Tibial nerve (tissue), 4 donors: ENCODE data around the gene DROSHA. TPM values are rescaled to one million over a fixed set of nuclear protein-coding genes. Genes with fewer than 3 reads are reported as not detected.
"Not testable (repeated sequence)": the region's sequence is repeated elsewhere in the genome, so short reads cannot be mapped to it uniquely, and the experiment has no call there.

ENCODE experiments used
- DNase-seq, 2 donors: peaks; one replicate each; pipeline ENCODE4 v3.0.0-alpha.2; 2019; ENCODE audit warnings: low spot score in 2 of 2
- H3K27ac ChIP-seq, 4 donors: fragments of 200-600 bp; sonication (generic) in 3 of 4; one replicate each; pipeline ENCODE4 v1.5.1; 2017 to 2019; ENCODE audit warnings: mild to moderate bottlenecking in 1 of 4
- H3K27me3 ChIP-seq, 2 donors: fragments of 200-600 bp; sonication (generic) in 1 of 2; one replicate each; pipeline versions ENCODE4 v1.5.1 to v1.6.0; 2017 to 2019
- H3K36me3 ChIP-seq, 3 donors: fragments of 200-600 bp; sonication (generic); one replicate each; pipeline ENCODE4 v1.5.1; 2018 to 2019
- H3K4me1 ChIP-seq, 4 donors: fragments of 200-600 bp; sonication (generic) in 3 of 4; one replicate each; pipeline ENCODE4 v1.5.1; 2017 to 2019
- H3K4me3 ChIP-seq, 4 donors: fragments of 200-600 bp; sonication (generic) in 3 of 4; one replicate each; pipeline ENCODE4 v1.5.1; 2017 to 2019; ENCODE audit warnings: mild to moderate bottlenecking in 1 of 4, moderate library complexity in 1 of 4
- H3K9me3 ChIP-seq, 4 donors: fragments of 200-600 bp; sonication (generic) in 3 of 4; one replicate each; pipeline ENCODE4 v1.5.1; 2017 to 2019
- EP300 ChIP-seq, 2 donors: sonication (generic); formaldehyde crosslinking; IDR thresholded peaks; one replicate each; pipeline ENCODE4 v1.6.1; 2017; ENCODE audit warnings: antibody characterized with exemption in 2 of 2, mild to moderate bottlenecking in 1 of 2
- POLR2A ChIP-seq, 2 donors: fragments of 450-650 bp; IDR thresholded peaks; one replicate each; pipeline ENCODE4 v1.6.1; 2017; ENCODE audit warnings: antibody characterized with exemption in 2 of 2, mild to moderate bottlenecking in 2 of 2, moderate library complexity in 2 of 2
- WGBS, 2 donors: methylation state at CpG; one replicate each; pipeline ENCODE4 v1.1.5; 2018; 5-methylcytosine and 5-hydroxymethylcytosine counted together
- total RNA-seq, 4 donors: library from RNA; depleted of rRNA; stranded (reverse); fragments of >200 nt; gene quantifications; one replicate each; pipeline ENCODE4 v1.1.0, GENCODE V29; 2016
- TF ChIP-seq, protein P1 (sequence below), 5 experiments: fragments of 200-600 bp in 3 of 5; fragments of 450-650 bp in 2 of 5; sonication (generic) in 3 of 5; IDR thresholded peaks; one replicate each; pipeline ENCODE4 v1.5.1; 2016 to 2019; ENCODE audit warnings: antibody characterized with exemption in 5 of 5, mild to moderate bottlenecking in 3 of 5, moderate library complexity in 2 of 5

DROSHA gene
- total RNA-seq, 4 donors from 2014 or later = 53.0 to 65.9 (median 59.6) TPM

DNA sequence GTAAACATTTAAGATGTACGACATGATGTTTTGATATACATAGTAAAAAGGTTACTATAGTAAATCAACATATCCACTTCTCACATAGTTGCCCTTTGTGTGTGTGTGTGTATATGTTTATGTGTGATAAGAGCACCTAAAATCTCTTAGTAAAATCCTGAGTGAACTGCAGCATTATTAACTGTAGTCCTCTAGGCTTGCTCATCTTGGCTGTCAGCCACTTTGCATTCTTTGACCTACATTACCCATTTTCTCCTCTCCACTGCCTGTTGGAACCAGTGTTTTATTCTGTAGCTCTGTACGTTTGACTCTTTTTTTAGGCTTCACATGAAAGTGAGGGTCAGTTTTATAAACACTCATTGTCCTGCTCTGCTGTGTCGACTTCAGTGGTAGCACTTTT lies 24.6 kb upstream of the DROSHA start:
- no peaks in the 10 kb centered on the region for H3K4me1 ChIP-seq
- no peaks in the 10 kb centered on the region for H3K27me3 ChIP-seq
- TF ChIP-seq, protein P1, sequence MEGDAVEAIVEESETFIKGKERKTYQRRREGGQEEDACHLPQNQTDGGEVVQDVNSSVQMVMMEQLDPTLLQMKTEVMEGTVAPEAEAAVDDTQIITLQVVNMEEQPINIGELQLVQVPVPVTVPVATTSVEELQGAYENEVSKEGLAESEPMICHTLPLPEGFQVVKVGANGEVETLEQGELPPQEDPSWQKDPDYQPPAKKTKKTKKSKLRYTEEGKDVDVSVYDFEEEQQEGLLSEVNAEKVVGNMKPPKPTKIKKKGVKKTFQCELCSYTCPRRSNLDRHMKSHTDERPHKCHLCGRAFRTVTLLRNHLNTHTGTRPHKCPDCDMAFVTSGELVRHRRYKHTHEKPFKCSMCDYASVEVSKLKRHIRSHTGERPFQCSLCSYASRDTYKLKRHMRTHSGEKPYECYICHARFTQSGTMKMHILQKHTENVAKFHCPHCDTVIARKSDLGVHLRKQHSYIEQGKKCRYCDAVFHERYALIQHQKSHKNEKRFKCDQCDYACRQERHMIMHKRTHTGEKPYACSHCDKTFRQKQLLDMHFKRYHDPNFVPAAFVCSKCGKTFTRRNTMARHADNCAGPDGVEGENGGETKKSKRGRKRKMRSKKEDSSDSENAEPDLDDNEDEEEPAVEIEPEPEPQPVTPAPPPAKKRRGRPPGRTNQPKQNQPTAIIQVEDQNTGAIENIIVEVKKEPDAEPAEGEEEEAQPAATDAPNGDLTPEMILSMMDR (IDR thresholded peaks at IDR 0.05) = no peak
- TF ChIP-seq POLR2A (IDR thresholded peaks at IDR 0.05) (no peak), EP300 (IDR thresholded peaks at IDR 0.05) (no peak)
- no peak for DNase-seq
- H3K27ac ChIP-seq = no peak overlapping the region
- WGBS, 2 donors = 66 to 67% methylated on average over 3 of the region's 3 CpGs
- H3K36me3 ChIP-seq = peaks cover 0 to 73% (median 5%) of the 10 kb centered on the region in 3 donors
- no peaks in the 10 kb centered on the region for H3K9me3 ChIP-seq
- H3K4me3 ChIP-seq = no peak overlapping the region

DNA sequence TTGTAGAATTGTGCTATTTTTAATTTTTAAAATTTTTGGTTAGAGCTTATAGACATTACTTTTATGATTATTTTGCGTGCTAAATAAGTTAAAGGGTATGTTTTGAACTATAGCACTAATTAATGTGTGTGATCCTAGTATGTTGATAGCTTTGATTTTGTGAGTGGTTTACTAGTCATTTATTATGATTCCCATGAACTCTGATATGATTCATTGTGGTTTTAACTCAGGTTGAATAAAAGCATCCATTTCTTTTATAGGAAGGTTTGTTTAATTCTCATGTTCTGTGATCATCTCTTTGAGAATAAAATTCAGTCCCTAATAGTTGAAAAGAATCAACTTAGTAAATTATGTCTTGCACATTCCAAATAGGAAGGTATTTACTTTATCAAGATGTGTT lies 22.7 kb upstream of the DROSHA start:
- DNase-seq = no peak
- H3K27ac ChIP-seq = no peak overlapping the region
- peaks cover 0 to 80% (median 5%) of the 10 kb centered on the region in 3 donors for H3K36me3 ChIP-seq

DNA sequence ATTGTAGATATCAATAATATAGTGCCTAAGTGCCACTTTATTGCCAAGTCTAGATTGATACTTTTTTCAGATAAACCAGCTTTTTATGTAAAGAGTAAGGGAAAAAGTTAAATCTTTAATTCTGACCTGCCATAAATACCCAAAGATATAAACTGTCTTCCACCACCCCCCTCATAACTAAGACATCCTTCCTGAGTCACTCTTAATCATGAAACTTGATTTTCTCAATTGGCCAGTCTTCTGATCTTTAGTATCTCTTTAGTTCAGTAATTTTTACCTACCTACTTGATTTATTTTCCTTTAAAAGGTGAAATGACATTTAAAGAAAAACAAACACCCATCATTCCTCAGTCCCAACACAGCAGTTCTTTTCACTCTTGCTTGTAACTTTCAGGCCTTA lies 22.0 kb upstream of the DROSHA start:
- DNase-seq = no peak
- H3K27ac ChIP-seq = no peak overlapping the region
- H3K27me3 ChIP-seq = no peaks in the 10 kb centered on the region
- no peak overlapping the region for H3K4me3 ChIP-seq
- H3K9me3 ChIP-seq = no peaks in the 10 kb centered on the region
- no peaks in the 10 kb centered on the region for H3K4me1 ChIP-seq
- H3K36me3 ChIP-seq = peaks cover 0 to 87% (median 6%) of the 10 kb centered on the region in 3 donors
- TF ChIP-seq, protein P1 (IDR thresholded peaks at IDR 0.05) = no peak
- TF ChIP-seq EP300 (IDR thresholded peaks at IDR 0.05) = no peak
- no peak for TF ChIP-seq POLR2A (IDR thresholded peaks at IDR 0.05)

More for the DNA sequence above, 22.7 kb upstream of the DROSHA start:
- Histone ChIP-seq H3K4me1 (no peaks in the 10 kb centered on the region), H3K4me3 (no peak overlapping the region), H3K27me3 (no peaks in the 10 kb centered on the region), H3K9me3 (no peaks in the 10 kb centered on the region)
- TF ChIP-seq, protein P1 (IDR thresholded peaks at IDR 0.05) = no peak
- TF ChIP-seq POLR2A (IDR thresholded peaks at IDR 0.05) (no peak), EP300 (IDR thresholded peaks at IDR 0.05) (no peak)
- 96 to 100% methylated on average over 1 of the region's 1 CpG for WGBS, 2 donors

DNA sequence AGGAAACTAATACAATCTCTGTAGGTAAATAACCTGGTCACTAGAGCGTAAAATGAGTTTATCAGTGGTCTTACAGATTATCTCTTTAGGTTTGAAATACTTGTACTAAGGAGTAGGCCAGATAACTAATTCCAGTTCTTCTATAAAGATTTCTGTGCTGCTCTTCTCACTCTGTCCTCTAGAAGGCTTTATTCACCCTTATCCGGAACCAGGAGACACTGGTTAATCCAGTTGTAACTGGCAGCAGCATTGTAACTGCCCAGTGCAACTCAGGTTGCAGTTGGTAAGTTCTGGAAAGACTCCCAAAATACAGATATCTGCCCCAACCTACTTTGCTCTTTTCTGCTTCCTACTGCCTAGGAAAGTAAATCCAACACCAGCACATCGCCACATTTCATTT lies 20.0 kb upstream of the DROSHA start:
- WGBS, 2 donors = 95 to 98% methylated on average over 3 of the region's 3 CpGs
- no peak for DNase-seq
- Histone ChIP-seq H3K36me3 (peaks cover 0 to 96% (median 18%) of the 10 kb centered on the region in 3 donors), H3K27ac (no peak overlapping the region), H3K9me3 (no peaks in the 10 kb centered on the region), H3K27me3 (no peaks in the 10 kb centered on the region), H3K4me1 (no peaks in the 10 kb centered on the region), H3K4me3 (no peak overlapping the region)
- TF ChIP-seq, protein P1 (IDR thresholded peaks at IDR 0.05) = no peak
- no peak for TF ChIP-seq POLR2A (IDR thresholded peaks at IDR 0.05)
- TF ChIP-seq EP300 (IDR thresholded peaks at IDR 0.05) = no peak

DNA sequence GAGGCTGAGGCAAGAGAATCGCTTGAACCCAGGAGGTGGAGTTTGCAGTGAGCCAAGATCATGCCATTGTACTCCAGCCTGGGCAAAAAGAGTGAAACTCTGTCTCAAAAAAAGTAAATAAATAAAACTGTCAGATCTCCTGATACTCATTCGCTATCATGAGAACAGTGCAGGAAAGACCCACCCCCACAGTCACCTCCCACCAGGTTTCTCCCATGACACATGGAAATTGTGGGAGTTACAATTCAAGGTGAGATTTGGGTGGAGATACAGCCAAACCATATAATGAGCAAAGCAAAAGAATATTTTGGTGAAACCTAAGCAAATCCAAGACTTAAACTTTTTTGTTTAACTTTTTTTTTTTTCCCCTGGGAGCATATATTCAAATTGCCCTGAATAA lies 17.2 kb upstream of the DROSHA start:
- not testable (repeated sequence) for H3K27ac ChIP-seq, H3K27me3 ChIP-seq, H3K4me3 ChIP-seq, H3K9me3 ChIP-seq, H3K4me1 ChIP-seq, DNase-seq
- 96 to 100% methylated on average over 2 of the region's 2 CpGs for WGBS, 2 donors
- H3K36me3 ChIP-seq = peaks cover 0 to 96% (median 18%) of the 10 kb centered on the region in 3 donors

DNA sequence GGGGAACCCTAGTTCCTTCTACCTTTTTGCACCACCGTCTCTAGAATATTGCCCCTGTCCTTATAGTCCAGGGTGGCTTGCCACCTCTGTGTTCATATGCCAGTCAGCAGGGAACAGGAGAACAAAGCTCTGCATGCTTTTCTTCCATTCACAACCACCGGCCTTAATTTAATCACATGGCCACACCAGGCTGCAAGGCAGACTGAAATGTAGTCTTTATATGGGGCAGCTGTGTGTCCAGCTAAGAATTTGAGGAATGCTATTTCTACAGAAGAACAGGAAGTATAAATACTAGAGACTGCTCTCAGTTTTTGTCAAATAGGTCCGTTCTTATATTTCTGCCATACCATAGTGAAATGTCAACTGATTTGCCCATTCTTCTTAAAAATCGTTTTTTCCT lies 6.0 kb upstream of the DROSHA start:
- Histone ChIP-seq H3K27me3 (no peaks in the 10 kb centered on the region), H3K36me3 (peaks cover 0 to 89% (median 24%) of the 10 kb centered on the region in 3 donors), H3K9me3 (no peaks in the 10 kb centered on the region), H3K4me3 (no peak overlapping the region), H3K4me1 (peaks cover 0 to 13% (median 10%) of the 10 kb centered on the region in 4 donors), H3K27ac (no peak overlapping the region)
- DNase-seq = no peak
- TF ChIP-seq EP300 (IDR thresholded peaks at IDR 0.05) = no peak
- no peak for TF ChIP-seq POLR2A (IDR thresholded peaks at IDR 0.05)
- TF ChIP-seq, protein P1 (IDR thresholded peaks at IDR 0.05) = no peak
- WGBS, 2 donors = 44 to 50% methylated on average over 4 of the region's 4 CpGs
